ENCODE results near the gene RARA.
"Not testable (repeated sequence)": the region's sequence is repeated elsewhere in the genome, so short reads cannot be mapped to it uniquely, and the experiment has no call there.

The RARA gene

GRCh38 chr17:40298726-40299125 is 10.3 kb upstream of the RARA start:
- DNase-seq (ENCODE audit: low spot score): no peak

- DNase-seq (ENCODE audit: low spot score): not testable (repeated sequence)
Measured at GRCh38 chr17:40299159-40299757, 9.7 kb upstream of the RARA start.

GRCh38 chr17:40301315-40301714 is 7.7 kb upstream of the RARA start:
- no peak for DNase-seq (ENCODE audit: low spot score)

- DNase-seq (ENCODE audit: low spot score): peak; percentile 59
Measured at GRCh38 chr17:40303009-40303657, 5.8 kb upstream of the RARA start.

- DNase-seq (ENCODE audit: low spot score): no peak
Measured at GRCh38 chr17:40303708-40304551, 5.0 kb upstream of the RARA start.

GRCh38 chr17:40304552-40304863 is 4.5 kb upstream of the RARA start:
- not testable (repeated sequence) for DNase-seq (ENCODE audit: low spot score)

GRCh38 chr17:40304866-40305265 is 4.1 kb upstream of the RARA start:
- not testable (repeated sequence) for DNase-seq (ENCODE audit: low spot score)

GRCh38 chr17:40306395-40306794 is 2.6 kb upstream of the RARA start:
- DNase-seq (ENCODE audit: low spot score): peak; percentile 49

- peak; percentile 56 for DNase-seq (ENCODE audit: low spot score)
Measured at GRCh38 chr17:40307001-40307730, 1.8 kb upstream of the RARA start.

- no peak for DNase-seq (ENCODE audit: low spot score)
Measured at GRCh38 chr17:40307740-40308239, 1.2 kb upstream of the RARA start.

GRCh38 chr17:40309949-40310510 is 1.1 kb downstream of the RARA start:
- peak; percentile 48 for DNase-seq (ENCODE audit: low spot score)

GRCh38 chr17:40310882-40311391 is 2.0 kb downstream of the RARA start:
- peak; percentile 52 for DNase-seq (ENCODE audit: low spot score)

GRCh38 chr17:40311575-40311974 is 2.6 kb downstream of the RARA start:
- DNase-seq (ENCODE audit: low spot score): no peak

GRCh38 chr17:40312131-40312731 is 3.3 kb downstream of the RARA start:
- DNase-seq (ENCODE audit: low spot score): no peak

GRCh38 chr17:40312893-40313667 is 4.1 kb downstream of the RARA start:
- no peak for DNase-seq (ENCODE audit: low spot score)

- DNase-seq (ENCODE audit: low spot score): no peak
Measured at GRCh38 chr17:40313668-40314583, 4.9 kb downstream of the RARA start.

- DNase-seq (ENCODE audit: low spot score): no peak
Measured at GRCh38 chr17:40314584-40314956, 5.6 kb downstream of the RARA start.

GRCh38 chr17:40315206-40315605 is 6.2 kb downstream of the RARA start:
- DNase-seq (ENCODE audit: low spot score): no peak

Data from ecto neural progenitor cell (in vitro differentiated cells).